ENCODE results near the gene GUCA1C.
A peak's percentile ranks its signal among the peaks of the same experiment; 100 is the strongest.

The GUCA1C gene

DNA sequence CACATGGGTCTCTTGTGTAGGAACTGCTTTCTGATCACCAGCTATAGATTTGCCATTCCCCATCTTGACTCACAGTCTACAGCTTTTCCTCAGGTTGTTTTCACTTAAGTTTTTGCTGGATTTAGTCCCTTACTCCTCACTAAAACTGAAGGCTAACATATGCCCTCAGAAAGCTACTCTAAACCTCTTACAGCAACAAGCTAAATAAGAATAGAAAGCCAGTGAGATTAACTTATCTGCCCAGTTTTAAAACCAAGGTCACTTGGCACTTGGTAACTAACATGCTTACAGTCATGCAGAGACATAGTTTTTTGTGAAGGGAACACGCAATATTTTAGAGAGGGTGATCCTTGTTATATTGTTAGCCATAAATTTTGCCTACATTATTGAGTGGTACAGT lies at the start of gene GUCA1C:
Gene GUCA1C, minus strand, starts transcription at position 180 of the 400 bp plus-strand sequence. Its CDS starts 117 bp downstream, at position 63.
- no peak for DNase-seq (ENCODE audit: low read depth)

GRCh38 chr3:108998436-108998835 lies 44.8 kb upstream of the GUCA1C start:
- DNase-seq (ENCODE audit: low read depth): no peak

GRCh38 chr3:108985844-108986243 lies 32.2 kb upstream of the GUCA1C start:
- no peak for DNase-seq (ENCODE audit: low read depth)

GRCh38 chr3:108983051-108983450 lies 29.4 kb upstream of the GUCA1C start:
- DNase-seq (ENCODE audit: low read depth): no peak

DNA sequence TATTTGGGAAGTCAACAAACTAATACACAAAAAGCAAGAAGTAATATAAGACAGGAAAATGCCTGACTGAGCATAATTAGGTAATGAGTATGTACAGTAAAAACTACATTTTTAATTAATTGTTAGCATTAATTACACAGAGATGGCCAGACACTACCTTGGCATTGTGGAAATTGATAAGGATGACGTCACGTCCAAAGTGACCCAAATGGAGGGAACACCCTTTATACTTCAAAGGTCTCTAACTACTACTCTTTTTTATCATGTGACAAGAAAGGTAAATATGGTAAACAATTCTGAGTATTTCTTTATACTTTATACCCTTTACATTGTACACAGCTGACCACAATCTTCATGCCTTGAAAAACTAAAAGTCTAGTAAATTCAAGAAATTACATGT lies 22.4 kb upstream of the GUCA1C start:
- DNase-seq (ENCODE audit: low read depth): no peak

GRCh38 chr3:108973019-108973418 lies 19.3 kb upstream of the GUCA1C start:
- no peak for DNase-seq (ENCODE audit: low read depth)

GRCh38 chr3:108972482-108972881 lies 18.8 kb upstream of the GUCA1C start:
- no peak for DNase-seq (ENCODE audit: low read depth)

DNA sequence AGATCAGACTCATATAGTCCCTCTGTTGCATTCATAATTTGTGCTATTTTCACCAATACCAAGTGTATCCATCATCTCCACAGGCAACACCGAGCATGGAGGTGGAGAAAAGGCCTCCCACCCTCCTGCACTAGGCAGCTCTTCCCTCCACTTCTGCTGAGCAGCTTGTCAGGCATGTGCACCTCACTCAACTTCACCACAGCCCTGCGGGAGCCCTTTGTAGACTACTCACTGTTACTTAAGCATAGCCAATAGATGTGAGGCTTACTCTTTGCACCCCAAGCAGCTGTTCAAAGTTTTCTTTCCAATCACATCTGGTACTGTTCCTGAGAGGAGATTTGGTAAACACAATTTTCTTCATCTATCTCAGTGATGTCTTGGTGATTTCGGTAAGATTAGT lies 16.9 kb upstream of the GUCA1C start:
- DNase-seq (ENCODE audit: low read depth): no peak

- no peak for DNase-seq (ENCODE audit: low read depth)
Observed at GRCh38 chr3:108966773-108967172, 13.1 kb upstream of the GUCA1C start.

DNA sequence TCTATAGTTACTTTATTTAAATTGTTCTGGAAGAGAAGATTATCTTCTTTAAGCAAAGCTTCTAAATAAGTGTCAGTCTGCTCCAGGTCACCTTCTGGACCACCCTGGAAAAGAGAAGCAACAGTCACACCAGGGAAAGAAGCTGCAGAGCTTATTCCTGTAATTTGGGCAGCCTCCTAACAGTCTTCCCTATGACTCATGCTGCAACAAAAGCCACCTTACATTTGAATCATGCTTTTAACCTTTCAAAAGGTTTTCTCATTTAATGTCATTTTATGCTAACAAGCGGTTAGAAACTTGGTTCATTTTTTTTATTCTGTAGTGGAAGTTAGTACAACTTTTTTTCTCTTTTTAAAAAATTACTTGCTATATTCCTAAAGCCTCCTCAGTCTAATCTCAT lies 5.3 kb upstream of the GUCA1C start:
- no peak for DNase-seq (ENCODE audit: low read depth)

DNA sequence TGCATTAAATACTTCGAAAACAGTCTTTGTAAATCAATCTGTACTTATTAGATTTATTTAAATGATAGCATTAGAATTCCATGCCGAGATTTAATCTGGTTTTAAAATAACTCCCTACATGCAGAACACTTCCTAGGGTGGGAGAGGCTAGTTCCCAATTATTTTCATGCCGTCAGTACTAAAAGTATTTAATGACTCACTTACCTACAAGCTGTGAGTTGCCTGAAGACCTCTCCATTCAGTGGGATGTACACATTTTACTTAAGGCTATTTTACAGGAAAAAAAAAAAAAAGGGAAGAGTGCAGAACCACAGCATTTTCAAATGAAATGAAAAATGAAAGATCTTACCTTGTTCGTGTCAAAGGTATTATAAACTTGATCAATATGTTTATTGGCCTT lies 469 bp downstream of the GUCA1C start:
- no peak for DNase-seq (ENCODE audit: low read depth)

DNA sequence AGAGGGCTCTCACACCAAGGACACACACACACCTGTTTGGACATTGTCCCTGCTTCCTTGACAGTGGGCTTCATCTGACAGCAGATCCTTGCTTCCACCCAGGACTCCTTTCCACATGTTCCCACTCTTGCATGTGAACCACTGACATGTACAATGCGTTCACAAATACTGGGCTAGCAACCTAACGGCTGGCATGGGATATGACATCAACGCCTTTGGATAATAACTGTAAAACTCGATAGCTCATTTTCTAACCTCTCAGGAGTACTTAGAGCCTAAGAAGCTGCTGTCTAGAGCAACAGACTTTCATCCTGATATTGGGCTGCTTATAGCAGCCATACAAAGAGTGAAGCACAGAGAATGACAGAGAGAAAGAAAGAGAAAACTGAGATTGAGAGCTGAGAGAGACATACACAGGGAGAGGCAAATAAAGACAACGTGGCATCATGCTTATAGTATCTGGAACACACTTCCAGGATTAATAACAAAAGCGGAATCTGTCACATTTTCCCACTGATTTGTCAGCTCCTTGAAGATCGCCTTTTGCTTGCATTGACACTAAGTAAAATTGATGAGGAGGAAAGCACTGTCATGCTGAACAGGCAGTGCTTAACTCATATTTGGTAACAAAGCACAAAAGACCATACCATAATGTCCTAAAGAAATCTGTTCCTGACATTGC lies 1.7 kb downstream of the GUCA1C start:
- no peak for DNase-seq (ENCODE audit: low read depth)

GRCh38 chr3:108947855-108948254 lies 5.8 kb downstream of the GUCA1C start:
- DNase-seq (ENCODE audit: low read depth): no peak

DNA sequence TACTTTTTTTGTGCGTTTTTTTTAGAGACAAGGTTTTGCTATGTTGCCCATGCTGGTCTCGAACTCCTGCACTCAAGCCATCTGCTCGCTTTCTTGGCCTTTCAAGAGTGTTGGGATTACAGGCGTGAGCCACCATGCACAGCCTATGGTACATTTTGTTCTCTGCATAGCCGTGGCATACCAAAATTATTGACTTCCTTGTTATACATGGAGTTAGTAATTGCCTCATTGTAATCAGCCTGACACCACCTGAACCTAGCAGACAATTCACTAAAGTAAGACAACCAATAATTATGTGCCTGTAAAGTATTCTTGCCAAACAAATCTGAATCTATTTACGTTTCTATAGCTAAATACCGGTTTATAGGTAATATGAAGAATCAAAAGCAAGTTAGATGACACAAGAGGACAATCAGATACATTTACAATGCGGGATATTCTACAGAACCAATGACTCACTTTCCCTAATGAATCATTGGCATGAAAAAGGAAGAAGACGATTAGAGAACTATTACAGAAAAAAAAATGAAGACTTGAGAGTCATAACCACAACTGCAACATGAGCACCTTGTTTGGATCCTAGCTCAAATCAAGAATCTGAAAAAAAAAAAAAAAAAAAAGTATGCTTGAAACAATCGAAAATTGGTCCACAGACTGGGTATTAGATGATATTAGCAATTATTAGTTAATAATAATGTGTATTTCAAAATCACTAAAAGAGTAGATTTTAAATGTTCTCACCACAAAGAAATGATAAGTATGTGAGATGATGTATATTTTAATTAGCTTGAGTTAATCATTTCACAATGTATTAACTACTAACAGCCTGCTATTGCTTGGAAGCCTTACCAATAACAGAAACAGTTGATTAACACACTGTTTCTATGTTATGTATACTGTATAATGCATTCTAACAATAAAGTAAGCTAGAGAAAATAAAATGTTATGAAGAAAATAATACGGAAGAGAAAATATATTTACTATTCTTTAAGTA lies 7.1 kb downstream of the GUCA1C start:
- no peak for DNase-seq (ENCODE audit: low read depth)

DNA sequence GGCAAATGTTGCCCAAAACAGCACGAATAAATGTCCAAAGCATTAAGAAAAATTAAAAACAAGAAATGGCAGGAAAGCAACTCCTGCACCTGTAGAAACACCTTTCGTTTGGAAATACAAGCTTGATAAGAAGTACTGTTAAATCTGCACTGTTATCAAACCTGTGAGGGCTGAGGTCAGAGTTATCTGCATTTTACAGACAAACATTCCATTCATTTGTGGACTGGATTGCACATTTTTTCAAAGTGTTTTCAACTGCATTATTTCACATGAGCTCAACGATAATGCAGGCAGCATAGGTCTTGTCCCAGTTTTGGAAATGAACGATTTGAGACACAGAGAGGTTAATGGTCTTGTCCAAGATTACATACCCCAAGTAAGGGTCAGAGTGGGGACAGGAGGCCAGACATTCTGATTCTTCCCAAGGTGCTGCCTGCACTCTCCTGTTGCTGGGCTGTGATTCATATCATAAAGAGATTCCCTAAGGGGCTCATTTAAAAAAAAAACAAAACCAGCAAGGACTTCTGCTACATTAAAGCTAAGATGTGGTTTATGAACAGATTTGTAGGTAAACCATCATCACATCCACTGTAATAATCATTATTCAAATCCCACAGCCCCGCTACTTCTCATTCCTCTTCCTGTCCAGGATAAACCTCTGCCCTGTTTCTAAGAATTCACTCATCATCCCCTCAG lies 13.0 kb downstream of the GUCA1C start:
- no peak for DNase-seq (ENCODE audit: low read depth)

DNA sequence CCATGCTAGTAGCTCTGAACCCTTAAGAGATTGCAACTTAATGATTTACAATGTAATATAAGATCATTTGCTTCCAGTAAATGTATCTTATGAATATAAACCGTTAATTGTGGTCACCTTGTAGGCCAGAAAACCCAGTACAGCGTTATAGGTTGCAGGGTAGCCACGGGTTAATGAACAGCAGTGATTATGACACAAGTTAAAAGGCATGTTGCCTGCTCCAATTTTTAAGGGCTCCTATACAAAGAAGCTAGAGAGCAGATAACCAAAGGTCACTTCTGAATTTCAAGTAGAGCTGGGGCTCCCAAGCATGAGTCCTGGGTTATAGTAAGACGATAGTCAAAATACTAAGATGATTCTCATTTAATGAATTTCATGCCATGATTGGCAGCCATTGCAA lies 13.5 kb downstream of the GUCA1C start:
- no peak for DNase-seq (ENCODE audit: low read depth)

DNA sequence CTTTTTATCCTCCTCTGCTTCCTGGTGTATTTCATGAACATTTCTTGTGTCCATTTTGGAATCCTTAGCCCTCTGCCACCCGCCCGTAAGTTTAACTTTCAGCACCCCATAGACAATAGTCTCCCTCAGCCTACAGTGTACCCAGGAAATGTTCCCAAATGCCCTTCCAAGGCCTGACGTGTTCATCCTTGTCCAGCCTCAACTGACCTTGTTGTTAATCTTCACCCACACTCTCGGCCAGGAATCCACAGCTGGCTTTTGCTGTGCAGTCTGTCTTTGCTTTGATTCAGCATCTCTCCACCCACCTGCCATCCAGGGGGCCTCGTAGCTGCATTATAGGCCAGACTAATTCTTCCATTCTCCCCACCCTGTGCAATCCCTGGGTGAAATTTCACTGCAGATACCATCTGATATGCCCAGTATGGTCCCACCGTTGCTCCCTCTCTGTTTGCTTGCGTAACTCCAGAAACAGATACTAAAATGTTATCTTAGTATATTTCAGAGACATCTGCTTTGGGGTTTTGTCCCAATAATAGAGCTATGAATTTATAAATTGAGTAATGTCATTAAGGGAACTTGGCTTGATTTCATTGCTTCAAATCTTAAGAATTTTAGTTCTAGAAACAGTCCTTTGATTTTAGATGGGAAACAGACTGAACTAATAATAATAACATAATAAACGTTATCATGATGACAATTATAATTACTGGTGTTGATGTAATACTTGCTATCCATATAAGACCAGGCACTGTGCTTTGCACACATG lies 16.6 kb downstream of the GUCA1C start:
- no peak for DNase-seq (ENCODE audit: low read depth)

DNA sequence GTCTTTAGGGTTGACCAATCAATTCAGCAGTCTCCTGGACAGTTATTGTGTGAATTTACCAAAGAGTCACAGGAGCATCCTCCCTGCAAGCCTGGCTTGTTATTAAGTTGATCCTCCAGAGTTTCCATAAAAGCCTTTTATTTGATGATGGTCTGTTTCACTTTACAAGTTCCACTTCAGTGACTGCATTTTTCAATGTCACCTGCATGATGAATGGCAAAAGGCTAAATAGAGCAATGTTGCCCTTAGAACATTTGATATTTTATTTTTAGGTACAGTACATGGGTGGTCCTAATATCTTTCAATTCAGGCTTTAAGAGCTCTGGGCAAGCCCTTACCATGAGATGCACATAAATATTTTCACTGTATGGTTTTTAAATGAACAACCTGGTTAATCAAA lies 22.6 kb downstream of the GUCA1C start:
- DNase-seq (ENCODE audit: low read depth): no peak

DNA sequence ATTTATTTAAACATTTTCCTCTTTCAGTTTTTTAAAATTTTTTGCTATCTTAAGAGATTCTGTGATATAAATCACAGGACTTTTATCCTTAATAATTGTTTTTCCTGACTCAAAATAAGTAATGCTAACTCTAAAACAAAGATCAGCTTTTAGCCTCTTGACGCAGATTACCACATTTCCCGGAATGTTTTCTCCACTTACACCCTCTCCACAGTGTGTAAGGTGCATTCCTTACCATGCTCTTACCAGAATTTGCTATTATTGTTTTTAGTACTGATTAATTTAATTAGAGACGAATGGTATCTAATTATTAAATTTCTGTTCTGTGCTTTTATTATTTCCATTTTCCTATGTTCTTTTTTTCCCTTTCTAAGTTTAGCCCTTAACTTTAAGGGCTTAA lies 34.8 kb downstream of the GUCA1C start:
- DNase-seq (ENCODE audit: low read depth): no peak

GRCh38 chr3:108914774-108915641 lies 38.7 kb downstream of the GUCA1C start:
- peak; percentile 64 for DNase-seq (ENCODE audit: low read depth)

GRCh38 chr3:108909799-108910198 lies 43.9 kb downstream of the GUCA1C start:
- no peak for DNase-seq (ENCODE audit: low read depth)

Data from EH (cell line).